MCF 10A (cell line): ENCODE measurements around the gene LAMB2. TPM values are rescaled to one million over a fixed set of nuclear protein-coding genes. Genes with fewer than 3 reads are reported as not detected.

Experiments used
- BruUV-seq: library from RNA; stranded (reverse); fragments of 400-500 nt; replicated peaks from 2 replicates; lab custom pipeline; 2021; lab: Mats Ljungman, UMichigan
- CTCF ChIA-PET: fragments of 300-600 bp; sonication (Branson Sonifier 250); formaldehyde crosslinking; extraction: SDS; loops from one replicate; lab custom pipeline; 2021; ENCODE audit warnings: antibody characterized with exemption, inconsistent platforms; lab: Yijun Ruan, JAX
- POLR2A ChIA-PET: fragments of 300-600, 350-650 bp; sonication (Branson Sonifier 250); formaldehyde crosslinking; extraction: SDS; loops from one replicate; lab custom pipeline; 2020; ENCODE audit warnings: antibody characterized with exemption, inconsistent platforms; lab: Yijun Ruan, JAX
- DNase-seq: peaks from one replicate; pipeline ENCODE4 v3.0.0-alpha.2; 2018; ENCODE audit not compliant: unreplicated experiment
- H3K27ac Mint-ChIP-seq: one replicate; pipeline ENCODE4 v1.8.0; 2022; ENCODE audit warnings: mild to moderate bottlenecking, low read depth, mixed read lengths; ENCODE audit not compliant: unreplicated experiment
- H3K27me3 Mint-ChIP-seq: one replicate; pipeline ENCODE4 v1.8.0; 2022; ENCODE audit warnings: mixed read lengths; ENCODE audit not compliant: insufficient read depth, unreplicated experiment
- H3K36me3 Mint-ChIP-seq: one replicate; pipeline ENCODE4 v1.8.0; 2022; ENCODE audit warnings: mild to moderate bottlenecking, moderate library complexity, mixed read lengths; ENCODE audit not compliant: insufficient read depth, unreplicated experiment
- H3K4me1 Mint-ChIP-seq: one replicate; pipeline ENCODE4 v1.8.0; 2022; ENCODE audit warnings: mixed read lengths; ENCODE audit not compliant: insufficient read depth, unreplicated experiment
- H3K4me3 Mint-ChIP-seq: one replicate; pipeline ENCODE4 v1.8.0; 2022; ENCODE audit warnings: mild to moderate bottlenecking, moderate library complexity, mixed read lengths; ENCODE audit not compliant: unreplicated experiment
- H3K9me3 Mint-ChIP-seq: one replicate; pipeline ENCODE4 v1.8.0; 2022; ENCODE audit warnings: mixed read lengths; ENCODE audit not compliant: unreplicated experiment
- intact Hi-C: fragments of 100-400 bp; cut with micrococcal nuclease; formaldehyde crosslinking; loops from 2 replicates; pipeline ENCODE4 v1.14.1; 2022
- total RNA-seq: library from RNA; stranded (reverse); gene quantifications from 2 replicates; pipeline ENCODE4 v1.2.3, GENCODE V29; 2022
- TF ChIP-seq, protein P1 (sequence below): fragments of 200-600 bp; IDR thresholded peaks from one replicate; pipeline ENCODE4 v1.8.0; 2022; ENCODE audit warnings: antibody characterized with exemption, mild to moderate bottlenecking; ENCODE audit not compliant: unreplicated experiment

LAMB2 gene
- total RNA-seq, 1 experiment from 2014 or later, result 224 TPM

- Mint-ChIP-seq H3K27ac (no peak overlapping the region), H3K4me1 (no peaks in the 10 kb centered on the region), H3K4me3 (no peak overlapping the region), H3K27me3 (no peaks in the 10 kb centered on the region), H3K9me3 (no peaks in the 10 kb centered on the region), H3K36me3 (no peaks in the 10 kb centered on the region)
- ChIA-PET POLR2A (interaction anchor here (1.2 to 1.5 kb wide), 4 partner anchors 8 to 25 kb away, joined by 3 to 5 read pairs (median 4); partner anchors contain the start of gene LAMB2), CTCF (interaction anchor here (0.7 to 1.8 kb wide), 7 partner anchors 35 to 135 kb away, joined by 3 to 4 read pairs (median 3); no protein-coding TSS in a partner anchor)
- intact Hi-C loops, result loop anchor here (10.0 kb wide), 1 partner anchor 132 kb away; the partner anchor contains the start of genes IMPDH2 and NDUFAF3
- no TSS peak for BruUV-seq
- TF ChIP-seq, protein P1, sequence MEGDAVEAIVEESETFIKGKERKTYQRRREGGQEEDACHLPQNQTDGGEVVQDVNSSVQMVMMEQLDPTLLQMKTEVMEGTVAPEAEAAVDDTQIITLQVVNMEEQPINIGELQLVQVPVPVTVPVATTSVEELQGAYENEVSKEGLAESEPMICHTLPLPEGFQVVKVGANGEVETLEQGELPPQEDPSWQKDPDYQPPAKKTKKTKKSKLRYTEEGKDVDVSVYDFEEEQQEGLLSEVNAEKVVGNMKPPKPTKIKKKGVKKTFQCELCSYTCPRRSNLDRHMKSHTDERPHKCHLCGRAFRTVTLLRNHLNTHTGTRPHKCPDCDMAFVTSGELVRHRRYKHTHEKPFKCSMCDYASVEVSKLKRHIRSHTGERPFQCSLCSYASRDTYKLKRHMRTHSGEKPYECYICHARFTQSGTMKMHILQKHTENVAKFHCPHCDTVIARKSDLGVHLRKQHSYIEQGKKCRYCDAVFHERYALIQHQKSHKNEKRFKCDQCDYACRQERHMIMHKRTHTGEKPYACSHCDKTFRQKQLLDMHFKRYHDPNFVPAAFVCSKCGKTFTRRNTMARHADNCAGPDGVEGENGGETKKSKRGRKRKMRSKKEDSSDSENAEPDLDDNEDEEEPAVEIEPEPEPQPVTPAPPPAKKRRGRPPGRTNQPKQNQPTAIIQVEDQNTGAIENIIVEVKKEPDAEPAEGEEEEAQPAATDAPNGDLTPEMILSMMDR, result no peak
- no peak for DNase-seq
Measured at GRCh38 chr3:49157289-49157688, 24.4 kb upstream of the LAMB2 start.

DNA sequence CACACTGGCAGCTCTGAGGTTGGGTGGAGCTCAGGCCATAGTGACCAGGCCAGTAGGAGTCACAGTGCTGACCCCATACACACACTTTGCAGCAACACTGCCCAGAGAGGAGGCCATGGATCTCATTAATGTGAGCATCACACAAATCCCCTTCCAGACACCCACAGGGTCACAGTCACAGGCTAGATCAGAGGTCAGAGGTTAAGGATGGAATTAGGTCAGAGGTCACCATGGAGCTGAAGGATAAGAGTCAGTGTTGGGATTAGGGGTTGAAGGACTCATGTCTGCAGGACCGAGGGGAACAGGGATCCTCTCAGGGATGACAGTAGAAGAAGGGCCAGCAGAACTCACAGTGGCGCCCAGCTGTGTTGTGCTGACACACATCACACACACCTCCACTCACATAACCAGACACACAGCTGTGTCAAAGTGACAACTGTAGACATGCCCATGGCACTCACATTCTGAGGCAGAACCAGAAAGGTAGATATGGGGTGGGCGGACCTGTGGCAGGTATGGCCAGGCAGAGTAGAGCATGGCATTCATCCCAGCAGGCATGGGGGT is 20.6 kb upstream of the LAMB2 start:
- POLR2A ChIA-PET, result interaction anchor here (0.5 to 1.2 kb wide), 3 partner anchors 16 to 155 kb away, joined by 3 to 4 read pairs (median 3); partner anchors contain the start of gene QARS1
- Mint-ChIP-seq H3K27me3 (no peaks in the 10 kb centered on the region), H3K9me3 (no peaks in the 10 kb centered on the region), H3K4me1 (no peaks in the 10 kb centered on the region), H3K27ac (no peak overlapping the region), H3K4me3 (no peak overlapping the region), H3K36me3 (no peaks in the 10 kb centered on the region)
- BruUV-seq, result no TSS peak
- intact Hi-C loops, result loop anchor here (10.0 kb wide), 1 partner anchor 129 kb away; the partner anchor contains the start of genes IMPDH2 and NDUFAF3
- TF ChIP-seq, protein P1, result no peak
- CTCF ChIA-PET, result interaction anchor here (0.9 kb wide), 1 partner anchor 17 kb away, joined by 3 read pairs; no protein-coding TSS in a partner anchor
- no peak for DNase-seq

- H3K27me3 Mint-ChIP-seq, result no peaks in the 10 kb centered on the region
- H3K27ac Mint-ChIP-seq, result no peak overlapping the region
- ChIA-PET CTCF (no interaction called here), POLR2A (interaction anchor here (0.7 kb wide), 1 partner anchor 18 kb away, joined by 3 read pairs; no protein-coding TSS in a partner anchor)
- DNase-seq, result no peak
- intact Hi-C loops, result loop anchor here (10.0 kb wide), 1 partner anchor 127 kb away; the partner anchor contains the start of genes IMPDH2 and NDUFAF3
- H3K36me3 Mint-ChIP-seq, result no peaks in the 10 kb centered on the region
- H3K4me1 Mint-ChIP-seq, result no peaks in the 10 kb centered on the region
- TF ChIP-seq, protein P1, result no peak
- no peaks in the 10 kb centered on the region for H3K9me3 Mint-ChIP-seq
- BruUV-seq, result no TSS peak
- H3K4me3 Mint-ChIP-seq, result no peak overlapping the region
Measured at GRCh38 chr3:49151610-49152009, 18.8 kb upstream of the LAMB2 start.

GRCh38 chr3:49148159-49148558 is 15.3 kb upstream of the LAMB2 start:
- CTCF ChIA-PET, result no interaction called here
- Mint-ChIP-seq H3K27ac (no peak overlapping the region), H3K27me3 (no peaks in the 10 kb centered on the region), H3K36me3 (no peaks in the 10 kb centered on the region), H3K4me3 (no peak overlapping the region), H3K9me3 (no peaks in the 10 kb centered on the region), H3K4me1 (no peaks in the 10 kb centered on the region)
- intact Hi-C loops, result no loop called here
- DNase-seq, result no peak
- BruUV-seq, result no TSS peak
- TF ChIP-seq, protein P1, result no peak
- POLR2A ChIA-PET, result no interaction called here
